ENCODE results near the gene DNM2.

DNM2 gene

DNA sequence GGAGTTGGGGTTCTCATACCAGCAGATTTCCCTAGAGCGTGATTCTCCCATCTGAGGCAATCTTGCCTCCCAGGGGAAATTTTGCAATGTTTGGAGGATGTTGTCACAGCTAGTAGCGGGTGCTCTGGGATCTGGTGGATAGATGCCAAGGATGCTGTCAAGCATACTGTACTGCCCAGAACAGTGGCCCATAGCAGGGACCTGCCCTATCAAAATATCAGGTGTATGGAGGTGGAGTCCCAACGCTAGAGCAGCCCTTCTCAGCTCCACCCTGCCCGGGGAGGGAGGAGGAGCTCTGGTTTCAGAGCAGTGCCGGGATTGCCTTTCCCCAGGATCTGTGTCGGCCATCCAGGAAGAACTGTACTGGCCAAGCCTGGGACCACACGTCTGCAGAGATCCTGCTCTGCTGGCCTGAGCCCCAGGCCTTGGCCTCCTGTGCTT is 27.5 kb upstream of the DNM2 start:
- no peak for DNase-seq (ENCODE audit: low read depth)

DNA sequence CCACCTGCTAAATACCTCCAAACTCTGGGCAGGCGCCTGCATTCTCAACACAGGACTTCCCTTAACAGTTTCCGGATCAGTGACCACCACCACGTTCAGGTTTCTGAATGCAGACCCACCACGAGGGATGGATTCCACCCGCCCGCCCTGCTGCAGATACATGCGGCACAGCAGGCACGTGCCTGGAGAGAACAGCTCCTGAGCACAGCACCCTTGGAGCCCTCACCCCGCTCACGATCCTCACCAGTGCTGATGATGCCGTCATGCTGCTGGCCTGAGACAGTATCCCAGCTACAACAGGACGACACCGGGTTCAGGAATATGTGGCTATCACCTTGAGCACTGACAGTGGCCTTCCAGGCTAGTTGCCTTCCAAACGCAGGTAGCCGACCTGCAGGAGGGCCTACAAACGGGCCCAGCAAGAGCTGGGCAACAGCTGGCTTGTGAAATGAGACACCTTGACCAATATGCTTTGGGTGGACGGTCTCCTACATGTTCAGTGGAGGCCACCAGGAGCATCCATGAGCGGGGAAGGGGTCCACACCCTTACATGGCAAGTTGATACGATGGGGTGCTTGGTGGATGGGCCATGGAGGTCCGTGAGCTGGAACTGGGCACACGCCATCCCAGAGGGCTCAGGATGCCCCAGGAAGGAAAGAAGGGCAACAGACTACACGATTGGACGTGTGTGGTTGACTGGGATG is 26.5 kb upstream of the DNM2 start:
- DNase-seq (ENCODE audit: low read depth): no peak

DNA sequence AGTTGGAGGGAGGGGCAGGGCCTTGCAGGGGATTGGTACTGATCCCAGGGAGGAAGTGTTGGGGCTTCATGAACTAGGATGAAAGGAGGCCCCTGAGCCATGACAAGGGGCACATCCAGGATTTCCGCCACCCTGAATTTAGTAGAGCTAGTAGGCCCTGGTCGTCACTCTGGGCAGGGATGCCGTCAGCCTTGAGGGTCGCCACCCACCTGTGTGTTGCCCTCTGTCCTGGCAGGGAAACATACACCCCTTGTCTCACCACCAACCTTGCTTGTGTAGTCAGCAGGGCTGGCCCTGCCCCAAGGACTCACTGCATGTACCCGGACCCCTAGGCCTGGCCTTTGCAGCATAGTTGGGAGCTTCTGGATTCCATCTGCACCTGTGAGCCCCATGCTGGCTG is 26.0 kb upstream of the DNM2 start:
- no peak for DNase-seq (ENCODE audit: low read depth)

DNA sequence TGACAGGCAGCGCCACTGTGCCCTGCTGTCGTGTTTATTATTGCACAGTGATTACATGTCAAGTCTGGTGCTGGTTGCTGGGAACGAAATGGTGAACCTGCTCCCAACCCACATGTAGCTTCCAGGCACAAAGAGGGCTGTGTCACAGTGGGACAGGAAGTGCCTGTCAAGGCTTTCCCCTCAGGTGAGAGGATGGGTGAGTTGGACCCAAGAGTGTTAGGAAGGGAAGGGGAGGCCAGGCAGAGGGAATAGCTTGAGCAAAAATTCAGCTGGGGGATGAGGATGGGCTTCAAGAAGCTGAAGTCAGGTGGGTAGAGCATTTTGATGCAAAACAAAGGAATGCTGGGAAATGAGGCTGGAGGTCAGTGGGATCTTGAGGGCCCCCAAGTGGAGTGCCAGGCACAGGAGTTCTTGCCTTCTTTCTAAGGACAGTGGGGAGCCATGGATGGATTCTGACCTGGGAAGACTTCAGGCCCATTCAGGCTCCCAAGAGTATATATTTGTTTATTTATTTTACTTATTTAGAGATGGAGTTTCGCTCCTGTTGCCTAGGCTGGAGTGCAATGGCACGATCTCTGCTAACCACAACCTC is 25.1 kb upstream of the DNM2 start:
- DNase-seq (ENCODE audit: low read depth): no peak

DNA sequence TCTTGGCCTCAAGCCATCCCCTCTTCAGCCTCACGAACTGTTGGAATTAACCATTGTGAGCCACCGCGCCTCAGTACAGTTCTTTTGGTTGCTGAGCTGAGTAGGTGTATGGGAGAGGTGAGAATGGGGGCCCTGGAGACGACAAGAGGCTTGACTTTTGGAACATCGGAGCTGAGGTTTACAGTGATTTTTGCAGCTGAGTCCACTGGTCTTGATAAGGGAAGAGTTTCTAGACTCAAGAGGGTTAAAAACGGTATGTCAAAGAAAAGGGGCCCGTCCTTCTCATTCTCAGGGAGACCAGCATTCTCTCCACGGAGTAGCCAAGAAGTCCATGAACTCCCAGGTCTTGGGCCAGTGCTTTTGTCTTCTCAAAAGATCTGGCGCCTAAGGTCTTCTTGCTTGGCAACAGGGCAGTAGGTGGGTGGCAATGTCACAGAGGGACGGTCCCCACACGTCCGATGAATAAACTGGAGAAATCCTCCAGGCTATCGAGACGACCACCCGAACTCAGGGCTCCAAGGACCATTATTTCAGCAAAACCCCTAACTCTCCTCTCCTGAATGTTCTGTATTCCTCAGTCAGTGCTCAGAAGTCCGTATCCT is 23.1 kb upstream of the DNM2 start:
- DNase-seq (ENCODE audit: low read depth): no peak

DNA sequence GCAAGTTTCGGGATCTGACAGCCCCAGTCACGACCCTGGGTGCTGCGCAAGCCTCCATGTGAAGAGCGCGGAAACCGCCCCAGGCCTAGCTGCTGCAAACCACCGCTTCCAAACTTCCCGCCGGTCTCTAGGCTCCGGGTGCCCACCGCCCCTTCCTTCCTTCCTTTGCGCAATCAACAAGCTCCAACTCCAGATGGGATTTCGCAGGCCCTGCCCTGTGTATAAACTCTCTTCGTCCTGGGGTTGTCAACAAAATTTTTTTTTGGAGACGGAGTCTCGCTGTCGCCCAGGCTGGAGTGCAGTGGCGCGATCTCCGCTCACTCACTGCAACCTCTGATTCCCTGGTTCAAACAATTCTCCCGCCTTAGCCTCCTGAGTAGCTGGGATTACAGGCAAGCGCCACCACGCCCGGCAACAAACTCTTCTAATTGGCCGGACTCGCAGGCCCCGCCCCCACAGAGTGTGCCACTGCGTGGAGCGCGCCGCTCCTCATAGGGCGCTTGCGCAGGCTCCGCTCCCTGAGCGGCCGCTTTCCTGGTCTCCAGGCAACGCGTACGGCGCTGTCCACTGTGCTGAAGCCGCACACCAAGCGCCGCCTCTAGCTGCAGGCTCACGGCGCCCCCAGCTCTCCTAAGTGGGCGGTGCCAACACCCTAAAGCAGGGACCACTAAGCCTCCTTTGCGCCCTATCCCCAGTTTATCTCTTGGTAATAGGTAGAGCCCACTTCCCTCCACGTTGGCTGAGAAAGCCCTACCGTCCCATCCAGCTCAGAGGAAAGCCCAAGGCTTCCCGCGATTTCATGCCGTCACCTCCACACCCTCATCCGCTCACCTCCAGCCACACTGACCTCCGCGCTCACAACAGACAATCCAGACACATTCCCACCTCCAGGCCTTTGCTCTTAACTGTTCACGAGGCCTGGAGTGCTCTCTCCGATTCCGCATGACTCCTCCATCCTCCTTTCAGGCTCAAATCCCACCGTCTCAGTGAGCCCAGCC is 22.2 kb upstream of the DNM2 start:
- peak; percentile 79 for DNase-seq (ENCODE audit: low read depth)

DNA sequence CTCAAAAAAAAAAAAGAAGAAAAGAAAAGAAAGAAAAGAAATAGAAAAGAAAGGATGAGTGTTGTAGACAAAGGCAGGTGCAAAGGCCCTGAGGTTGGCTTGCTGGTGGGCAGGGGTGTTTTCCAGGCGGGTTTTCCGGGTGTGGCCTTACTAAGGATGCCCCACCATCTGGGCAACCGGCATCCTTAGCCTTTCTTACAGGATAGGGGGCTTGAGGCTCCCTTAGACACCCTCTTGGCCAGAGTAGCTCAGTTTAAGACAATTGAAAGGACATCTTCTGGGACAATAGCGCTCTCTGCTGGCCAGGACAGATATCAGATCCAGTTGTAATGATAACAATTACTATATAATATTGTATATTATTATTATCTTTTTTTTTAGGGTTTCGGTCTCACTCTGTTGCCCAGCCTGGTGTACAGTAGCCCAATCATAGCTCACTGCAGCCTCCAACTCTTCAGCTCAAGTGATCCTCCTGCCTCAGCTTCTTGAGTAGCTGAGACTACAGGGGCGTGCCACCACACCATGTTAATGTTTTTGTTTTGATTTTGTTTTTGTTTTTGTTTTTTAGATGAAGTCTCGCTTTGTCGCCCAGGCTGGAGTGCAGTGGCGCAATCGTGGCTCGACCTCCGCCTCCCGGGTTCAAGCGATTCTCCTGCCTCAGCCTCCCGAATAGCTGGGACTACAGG is 18.1 kb upstream of the DNM2 start:
- DNase-seq (ENCODE audit: low read depth): peak; percentile 59

DNA sequence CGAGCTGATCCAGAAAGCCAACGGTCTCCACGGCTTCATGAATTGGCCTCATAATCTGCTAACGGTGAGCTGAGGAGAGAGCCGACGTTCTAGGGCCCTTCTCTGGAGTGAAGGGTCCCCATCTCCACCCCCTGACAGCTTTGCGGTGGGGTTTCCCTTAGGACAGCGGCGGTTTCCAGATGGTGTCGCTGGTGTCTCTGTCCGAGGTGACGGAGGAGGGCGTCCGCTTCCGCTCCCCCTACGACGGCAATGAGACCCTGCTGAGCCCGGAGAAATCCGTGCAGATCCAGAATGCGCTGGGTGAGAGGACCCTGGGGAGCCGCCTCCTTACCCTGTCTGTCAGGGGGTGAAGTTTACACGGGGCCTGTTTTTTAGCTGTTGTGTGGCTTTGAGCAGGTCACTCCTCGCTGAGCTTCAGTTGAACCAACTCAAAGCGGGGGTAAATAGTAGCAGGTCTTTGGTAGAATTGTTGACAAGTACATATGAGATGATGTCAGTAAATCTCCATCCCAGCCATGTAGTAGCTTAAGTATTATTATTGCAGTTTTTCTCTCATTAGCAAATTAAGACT is 15.8 kb upstream of the DNM2 start:
- no peak for DNase-seq (ENCODE audit: low read depth)

DNA sequence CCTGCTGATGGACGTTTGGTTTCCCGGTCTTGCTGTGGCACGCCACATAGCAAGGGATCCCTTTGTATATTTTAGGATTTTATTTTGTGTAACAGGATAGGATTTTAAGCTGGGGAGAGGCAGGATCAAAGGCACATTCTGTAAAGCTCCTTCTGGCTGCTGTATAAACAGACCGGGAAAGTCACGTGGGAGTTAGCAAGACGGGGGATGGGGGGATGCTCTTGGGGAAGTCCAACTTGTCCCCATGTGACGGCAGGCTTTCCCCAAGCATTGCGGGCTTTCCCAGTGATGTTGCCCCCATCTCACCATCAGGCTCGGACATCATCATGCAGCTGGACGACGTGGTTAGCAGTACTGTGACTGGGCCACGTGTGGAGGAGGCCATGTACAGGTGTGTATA is 10.9 kb upstream of the DNM2 start:
- no peak for DNase-seq (ENCODE audit: low read depth)

DNA sequence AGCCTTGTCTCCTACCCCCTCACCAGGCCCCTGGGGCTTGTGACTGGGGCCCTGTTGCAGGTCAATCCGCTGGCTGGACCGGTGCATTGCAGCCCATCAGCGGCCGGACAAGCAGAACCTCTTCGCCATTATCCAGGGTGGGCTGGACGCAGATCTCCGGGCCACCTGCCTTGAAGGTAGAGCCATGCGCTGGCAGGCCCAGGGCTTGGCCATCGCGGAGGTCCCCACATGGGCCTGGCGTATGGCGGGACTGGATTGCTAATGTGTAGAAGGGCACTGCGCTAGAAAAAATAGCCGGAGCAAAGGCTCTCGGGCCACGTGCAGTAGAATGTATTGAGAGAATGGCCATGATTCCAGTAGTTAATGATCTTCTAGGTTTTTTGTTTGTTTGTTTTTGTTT is 10.4 kb upstream of the DNM2 start:
- DNase-seq (ENCODE audit: low read depth): no peak

DNA sequence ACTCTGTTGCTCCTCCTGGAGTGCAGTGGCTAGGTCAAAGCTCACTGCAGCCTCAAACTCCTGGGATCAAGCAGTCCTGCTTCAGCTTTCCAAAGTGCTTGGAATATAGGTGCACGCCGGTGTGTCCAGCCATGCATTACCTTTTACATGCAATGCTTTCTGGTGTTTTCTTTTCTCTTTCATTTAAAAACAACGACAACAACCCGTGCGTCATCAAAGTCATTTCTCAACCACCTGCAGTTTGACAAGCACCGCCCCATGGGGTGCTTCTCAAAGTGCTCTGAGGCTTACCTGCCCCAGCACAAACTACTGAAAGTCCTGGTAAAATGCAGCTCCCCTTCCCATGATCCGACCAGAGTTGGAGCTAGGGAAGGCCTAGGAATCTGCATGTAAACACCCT is 9.6 kb upstream of the DNM2 start:
- no peak for DNase-seq (ENCODE audit: low read depth)

DNA sequence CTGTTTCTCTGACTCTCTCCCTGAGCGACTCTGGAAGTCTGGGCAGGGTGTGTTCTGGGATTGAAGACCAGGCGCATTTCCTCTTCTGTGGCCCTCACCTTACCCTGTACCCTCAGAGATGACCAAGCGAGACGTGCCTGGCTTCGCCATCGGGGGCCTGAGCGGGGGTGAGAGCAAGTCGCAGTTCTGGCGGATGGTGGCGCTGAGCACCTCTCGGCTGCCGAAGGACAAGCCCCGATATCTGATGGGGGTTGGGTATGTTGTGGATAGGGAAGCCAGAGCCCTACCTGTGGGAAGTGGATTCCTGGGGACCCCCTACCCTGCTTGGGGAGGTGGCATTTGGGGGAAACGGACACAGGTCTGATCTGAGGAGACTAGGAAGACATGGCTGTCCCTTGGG is 5.8 kb upstream of the DNM2 start:
- DNase-seq (ENCODE audit: low read depth): no peak

DNA sequence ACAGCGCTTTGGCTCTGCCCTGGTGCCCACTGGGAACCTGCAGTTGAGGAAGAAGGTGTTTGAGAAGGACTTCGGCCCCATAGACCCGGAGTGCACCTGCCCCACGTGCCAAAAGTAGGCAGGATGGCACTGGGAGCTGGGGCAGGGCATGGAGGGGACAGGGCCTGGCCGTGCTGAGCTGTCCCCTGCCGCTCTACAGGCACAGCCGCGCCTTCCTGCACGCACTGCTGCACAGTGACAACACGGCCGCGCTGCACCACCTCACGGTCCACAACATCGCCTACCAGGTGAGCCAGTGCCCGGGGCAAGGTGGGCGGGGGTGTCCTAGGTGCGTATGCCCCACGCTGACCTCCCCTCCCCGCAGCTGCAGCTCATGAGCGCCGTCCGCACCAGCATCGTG is 5.1 kb upstream of the DNM2 start:
- DNase-seq (ENCODE audit: low read depth): no peak

DNA sequence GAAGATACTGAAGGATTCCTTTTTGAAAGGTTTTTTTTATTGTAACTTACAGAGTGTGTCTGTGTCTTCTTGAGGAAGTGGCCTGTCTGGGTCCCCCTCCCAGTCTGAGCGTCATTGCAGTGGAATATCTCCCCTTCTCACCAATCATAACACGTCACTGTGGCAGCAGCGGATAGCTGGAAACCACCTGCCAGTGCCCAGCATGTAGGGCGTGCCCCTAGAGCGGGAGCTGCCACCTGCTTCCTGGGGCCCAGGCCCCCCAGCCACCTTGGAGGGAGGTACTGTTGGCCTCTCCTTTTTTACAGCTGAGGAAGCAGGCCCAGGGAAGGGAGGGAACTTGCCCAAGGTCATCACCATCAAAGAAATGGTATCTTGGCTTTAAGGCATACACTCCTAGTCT is 4.6 kb upstream of the DNM2 start:
- no peak for DNase-seq (ENCODE audit: low read depth)

DNA sequence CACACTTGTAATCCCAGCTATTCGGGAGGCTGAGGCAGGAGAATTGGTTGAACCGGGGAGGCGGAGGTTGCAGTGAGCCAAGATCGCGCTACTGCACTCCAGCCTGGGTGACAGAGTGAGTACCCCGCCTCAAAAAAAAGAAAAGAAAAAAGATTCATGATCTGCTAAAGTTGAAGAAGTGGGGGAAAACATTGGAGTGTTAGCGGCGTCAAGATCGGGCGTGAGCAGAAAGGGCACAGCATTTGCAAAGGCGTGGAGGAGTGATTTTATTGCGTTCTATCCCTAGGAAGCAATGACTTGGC is 874 bp upstream of the DNM2 start:
- no peak for DNase-seq (ENCODE audit: low read depth)

DNA sequence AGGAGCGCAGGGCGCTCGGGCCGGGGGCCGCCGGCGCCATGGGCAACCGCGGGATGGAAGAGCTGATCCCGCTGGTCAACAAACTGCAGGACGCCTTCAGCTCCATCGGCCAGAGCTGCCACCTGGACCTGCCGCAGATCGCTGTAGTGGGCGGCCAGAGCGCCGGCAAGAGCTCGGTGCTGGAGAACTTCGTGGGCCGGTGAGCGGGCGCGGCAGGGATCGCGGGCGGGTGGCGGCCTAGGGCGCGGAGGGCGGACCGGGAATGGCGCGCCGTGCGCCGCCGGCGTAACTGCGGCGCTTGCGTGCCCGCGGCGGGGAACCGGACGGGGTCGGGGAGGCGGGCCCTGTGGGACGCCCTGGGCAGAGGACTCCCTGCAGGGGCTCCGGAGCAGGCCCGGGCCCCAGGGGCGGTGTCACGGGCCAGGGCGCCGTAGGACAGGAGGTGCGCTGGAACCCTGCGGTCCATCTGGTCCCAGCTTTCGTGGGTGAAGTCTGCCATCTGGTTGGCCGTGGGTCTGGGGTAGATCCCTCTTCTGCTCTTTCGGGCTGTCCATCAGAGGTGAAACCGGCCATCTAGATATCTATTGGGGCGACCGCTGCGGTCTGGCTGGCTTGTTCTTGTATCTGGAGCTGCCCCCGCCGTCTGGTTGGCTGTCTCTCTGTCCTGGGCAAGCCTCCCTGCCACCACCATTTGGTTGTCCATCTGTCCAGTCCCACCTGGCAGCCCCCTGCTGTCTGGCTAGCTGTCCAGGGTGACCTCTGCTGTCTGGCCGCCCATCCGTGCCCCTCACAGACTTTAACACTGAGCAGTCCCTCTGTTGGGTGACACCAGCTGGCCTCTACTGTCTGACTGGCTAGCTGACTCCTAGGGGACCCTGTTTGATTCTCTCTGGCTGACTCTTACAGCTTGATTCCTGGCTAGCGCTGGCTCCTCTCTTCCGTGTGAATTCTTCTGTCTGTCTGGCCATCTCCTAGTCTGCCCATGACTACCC is 622 bp downstream of the DNM2 start:
- DNase-seq (ENCODE audit: low read depth): peak; percentile 28

DNA sequence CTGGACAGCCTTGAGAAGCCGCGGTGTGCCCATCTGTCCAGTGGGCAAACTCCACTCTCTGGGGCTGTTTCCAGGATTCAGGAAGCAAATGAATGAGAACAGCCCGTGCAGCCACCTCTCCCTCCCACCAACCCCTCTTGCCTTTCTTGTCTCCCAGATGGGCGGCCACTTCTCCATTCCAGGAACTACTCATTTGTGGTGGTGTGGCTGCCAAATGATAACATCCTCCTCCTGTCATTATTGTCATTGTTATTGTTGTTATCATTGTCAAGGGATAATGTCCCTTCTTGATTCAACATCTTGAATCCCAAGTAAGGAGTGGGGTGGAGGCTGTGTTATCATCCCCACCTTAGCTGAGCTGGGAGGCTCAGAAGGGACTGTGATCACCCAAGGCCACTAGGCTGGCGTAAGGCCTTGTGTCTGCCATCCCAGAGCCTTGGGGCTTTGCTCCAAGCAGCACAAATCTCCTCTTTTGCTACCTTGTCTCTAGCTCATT is 1.6 kb downstream of the DNM2 start:
- no peak for DNase-seq (ENCODE audit: low read depth)

DNA sequence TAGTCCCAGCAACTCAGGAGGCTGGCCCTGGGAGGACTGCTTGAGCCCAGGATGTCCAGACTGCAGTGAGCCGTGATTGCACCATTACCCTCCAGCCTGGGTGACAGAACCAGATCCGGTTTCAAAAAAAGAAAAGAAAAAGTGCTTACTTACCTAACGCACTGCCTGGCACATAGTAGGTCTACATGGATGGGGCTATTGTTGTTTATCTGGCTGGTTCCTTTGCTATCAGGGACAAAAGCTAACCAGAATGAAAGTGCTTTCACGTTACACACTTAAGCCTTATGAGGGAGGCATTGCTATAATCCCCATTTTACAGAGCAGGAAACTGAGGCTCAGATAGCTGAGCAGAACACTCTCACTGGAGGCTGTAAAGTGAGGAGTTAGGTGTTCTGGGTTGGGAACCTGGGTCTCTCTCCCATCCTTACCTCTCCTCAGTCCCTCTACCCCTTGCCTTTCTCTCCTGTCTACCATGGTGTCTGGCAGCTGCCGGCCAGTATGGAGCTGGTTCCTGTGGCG is 2.8 kb downstream of the DNM2 start:
- no peak for DNase-seq (ENCODE audit: low read depth)

DNA sequence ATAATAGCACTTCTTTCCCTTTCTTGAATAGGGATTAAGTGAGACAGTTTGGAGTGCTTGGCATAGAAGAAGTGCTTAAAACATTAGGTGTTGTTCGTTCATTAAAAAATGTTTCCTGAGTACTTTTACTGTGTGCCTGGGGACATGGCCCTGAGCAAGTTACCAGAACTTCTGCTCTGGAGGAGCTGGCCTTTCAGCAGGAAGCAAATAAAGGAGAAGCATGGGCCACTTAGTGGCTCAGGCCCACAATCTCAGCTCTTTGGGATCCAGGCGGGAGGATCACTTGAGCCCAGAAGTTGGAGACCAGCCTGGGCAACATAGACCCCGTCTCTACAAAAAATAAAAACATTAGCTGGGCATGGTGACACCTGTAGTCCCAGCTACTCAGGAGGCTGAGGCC is 5.7 kb downstream of the DNM2 start:
- DNase-seq (ENCODE audit: low read depth): no peak

DNA sequence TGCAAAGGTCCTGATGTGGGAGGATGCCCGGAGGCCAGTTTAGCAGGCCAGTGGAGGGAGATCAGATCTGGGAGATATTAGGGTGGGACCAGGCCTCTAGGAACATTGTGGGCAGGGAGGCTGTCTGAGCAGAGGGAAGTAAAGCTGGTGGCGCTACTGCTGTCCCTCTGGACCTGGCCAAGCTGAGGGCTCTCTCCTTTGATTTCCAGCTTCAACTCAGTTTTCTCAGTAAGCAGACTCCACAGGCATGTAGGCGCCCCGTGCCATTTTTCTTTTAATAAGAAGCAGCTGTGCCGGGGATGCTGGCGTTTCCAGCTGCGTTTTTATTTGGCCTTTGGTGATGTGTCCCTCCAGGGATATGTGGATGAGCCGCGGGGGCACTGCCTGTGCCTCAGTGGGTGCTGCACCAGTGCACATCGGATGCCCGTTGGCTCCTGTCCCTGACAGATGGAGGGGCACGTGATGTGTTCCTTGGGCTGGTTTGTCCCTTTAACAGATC is 6.7 kb downstream of the DNM2 start:
- DNase-seq (ENCODE audit: low read depth): no peak
